Stimulated activated naive CD8-positive, alpha-beta T cell treated with anti-CD3 and anti-CD28 coated beads, Interleukin-15, Interleukin-2, amounts not matched to agents 100 ng/mL and 50 ng/mL, for 24 hours (primary cell): ENCODE data around the gene CSF2.

Experiments used
- H3K27ac Mint-ChIP-seq: one replicate; pipeline ENCODE4 v1.8.0; 2021; ENCODE audit warnings: mild to moderate bottlenecking, mixed read lengths
- H3K27me3 Mint-ChIP-seq: one replicate; pipeline ENCODE4 v1.8.0; 2021; ENCODE audit warnings: mixed read lengths
- H3K36me3 Mint-ChIP-seq: one replicate; pipeline ENCODE4 v1.8.0; 2021; ENCODE audit warnings: low read depth, mixed read lengths
- H3K4me1 Mint-ChIP-seq: one replicate; pipeline ENCODE4 v1.8.0; 2021; ENCODE audit warnings: low read depth, mixed read lengths
- H3K4me3 Mint-ChIP-seq: one replicate; pipeline ENCODE4 v1.8.0; 2021; ENCODE audit warnings: mild to moderate bottlenecking, mixed read lengths
- H3K9me3 Mint-ChIP-seq: one replicate; pipeline ENCODE4 v1.8.0; 2021; ENCODE audit warnings: mixed read lengths

The CSF2 gene

GRCh38 chr5:132083071-132083678 is 9.6 kb downstream of the CSF2 start:
- Mint-ChIP-seq H3K4me3 (no peak overlapping the region), H3K9me3 (no peaks in the 10 kb centered on the region), H3K36me3 (no peaks in the 10 kb centered on the region), H3K27me3 (no peaks in the 10 kb centered on the region), H3K4me1 (peaks cover 66% of the 10 kb centered on the region), H3K27ac (peak overlapping the region; percentile 76)

- peaks cover 5% of the 10 kb centered on the region for H3K9me3 Mint-ChIP-seq
- H3K27me3 Mint-ChIP-seq: no peaks in the 10 kb centered on the region
- no peak overlapping the region for H3K4me3 Mint-ChIP-seq
- H3K4me1 Mint-ChIP-seq: peaks cover 65% of the 10 kb centered on the region
- peak overlapping the region; percentile 72 for H3K27ac Mint-ChIP-seq
- no peaks in the 10 kb centered on the region for H3K36me3 Mint-ChIP-seq
Measured at GRCh38 chr5:132085686-132086085, 12.1 kb downstream of the CSF2 start.

GRCh38 chr5:132086277-132086794 is 12.7 kb downstream of the CSF2 start:
- Mint-ChIP-seq H3K9me3 (peaks cover 5% of the 10 kb centered on the region), H3K4me1 (peaks cover 66% of the 10 kb centered on the region), H3K36me3 (no peaks in the 10 kb centered on the region), H3K27me3 (no peaks in the 10 kb centered on the region), H3K27ac (peak overlapping the region; percentile 15), H3K4me3 (no peak overlapping the region)

GRCh38 chr5:132087176-132087575 is 13.6 kb downstream of the CSF2 start:
- H3K27me3 Mint-ChIP-seq: no peaks in the 10 kb centered on the region
- peaks cover 57% of the 10 kb centered on the region for H3K4me1 Mint-ChIP-seq
- H3K27ac Mint-ChIP-seq: peak overlapping the region; percentile 39
- no peak overlapping the region for H3K4me3 Mint-ChIP-seq
- H3K36me3 Mint-ChIP-seq: no peaks in the 10 kb centered on the region
- peaks cover 5% of the 10 kb centered on the region for H3K9me3 Mint-ChIP-seq

GRCh38 chr5:132087661-132088060 is 14.1 kb downstream of the CSF2 start:
- Mint-ChIP-seq H3K9me3 (peaks cover 5% of the 10 kb centered on the region), H3K36me3 (no peaks in the 10 kb centered on the region), H3K4me3 (no peak overlapping the region), H3K27me3 (no peaks in the 10 kb centered on the region), H3K27ac (no peak overlapping the region), H3K4me1 (peaks cover 52% of the 10 kb centered on the region)

- Mint-ChIP-seq H3K4me1 (peaks cover 48% of the 10 kb centered on the region), H3K9me3 (peaks cover 5% of the 10 kb centered on the region), H3K36me3 (no peaks in the 10 kb centered on the region), H3K4me3 (no peak overlapping the region), H3K27me3 (no peaks in the 10 kb centered on the region), H3K27ac (no peak overlapping the region)
Measured at GRCh38 chr5:132089363-132089762, 15.8 kb downstream of the CSF2 start.

- Mint-ChIP-seq H3K27ac (peak overlapping the region; percentile 81), H3K36me3 (no peaks in the 10 kb centered on the region), H3K27me3 (no peaks in the 10 kb centered on the region), H3K4me1 (peaks cover 52% of the 10 kb centered on the region), H3K4me3 (peak overlapping the region; percentile 46), H3K9me3 (peaks cover 5% of the 10 kb centered on the region)
Measured at GRCh38 chr5:132090107-132090506, 16.5 kb downstream of the CSF2 start.

- peaks cover 5% of the 10 kb centered on the region for H3K9me3 Mint-ChIP-seq
- peaks cover 71% of the 10 kb centered on the region for H3K4me1 Mint-ChIP-seq
- H3K27me3 Mint-ChIP-seq: no peaks in the 10 kb centered on the region
- no peak overlapping the region for H3K4me3 Mint-ChIP-seq
- H3K27ac Mint-ChIP-seq: no peak overlapping the region
- peaks cover 5% of the 10 kb centered on the region for H3K36me3 Mint-ChIP-seq
Measured at GRCh38 chr5:132093271-132093670, 19.7 kb downstream of the CSF2 start.

GRCh38 chr5:132094393-132095076 is 20.9 kb downstream of the CSF2 start:
- peaks cover 5% of the 10 kb centered on the region for H3K36me3 Mint-ChIP-seq

GRCh38 chr5:132095077-132095410 is 21.5 kb downstream of the CSF2 start:
- Mint-ChIP-seq H3K27me3 (no peaks in the 10 kb centered on the region), H3K4me1 (peaks cover 74% of the 10 kb centered on the region), H3K27ac (peak overlapping the region; percentile 91), H3K36me3 (peaks cover 5% of the 10 kb centered on the region), H3K4me3 (peak overlapping the region; percentile 30), H3K9me3 (no peaks in the 10 kb centered on the region)

More at GRCh38 chr5:132094393-132095076, 20.9 kb downstream of the CSF2 start:
- H3K27ac Mint-ChIP-seq: peak overlapping the region; percentile 91
- no peaks in the 10 kb centered on the region for H3K9me3 Mint-ChIP-seq
- H3K4me3 Mint-ChIP-seq: no peak overlapping the region
- H3K4me1 Mint-ChIP-seq: peaks cover 74% of the 10 kb centered on the region
- H3K27me3 Mint-ChIP-seq: no peaks in the 10 kb centered on the region

GRCh38 chr5:132095424-132095972 is 21.9 kb downstream of the CSF2 start:
- Mint-ChIP-seq H3K4me3 (peak overlapping the region; percentile 30), H3K4me1 (peaks cover 74% of the 10 kb centered on the region), H3K27me3 (no peaks in the 10 kb centered on the region), H3K9me3 (no peaks in the 10 kb centered on the region), H3K36me3 (peaks cover 5% of the 10 kb centered on the region), H3K27ac (peak overlapping the region; percentile 91)

- Mint-ChIP-seq H3K4me3 (no peak overlapping the region), H3K36me3 (peaks cover 5% of the 10 kb centered on the region), H3K27ac (peak overlapping the region; percentile 75), H3K4me1 (peaks cover 85% of the 10 kb centered on the region), H3K9me3 (no peaks in the 10 kb centered on the region), H3K27me3 (no peaks in the 10 kb centered on the region)
Measured at GRCh38 chr5:132096904-132097303, 23.3 kb downstream of the CSF2 start.

GRCh38 chr5:132098151-132098594 is 24.6 kb downstream of the CSF2 start:
- Mint-ChIP-seq H3K4me3 (peak overlapping the region; percentile 54), H3K27me3 (no peaks in the 10 kb centered on the region), H3K36me3 (peaks cover 5% of the 10 kb centered on the region), H3K4me1 (peaks cover 98% of the 10 kb centered on the region), H3K9me3 (no peaks in the 10 kb centered on the region), H3K27ac (peak overlapping the region; percentile 97)

GRCh38 chr5:132098621-132099020 is 25.0 kb downstream of the CSF2 start:
- Mint-ChIP-seq H3K36me3 (peaks cover 5% of the 10 kb centered on the region), H3K4me3 (peak overlapping the region; percentile 54), H3K9me3 (no peaks in the 10 kb centered on the region)

GRCh38 chr5:132099076-132099748 is 25.6 kb downstream of the CSF2 start:
- Mint-ChIP-seq H3K9me3 (no peaks in the 10 kb centered on the region), H3K27ac (peak overlapping the region; percentile 97), H3K4me1 (peaks cover 100% of the 10 kb centered on the region), H3K36me3 (peaks cover 5% of the 10 kb centered on the region), H3K4me3 (peak overlapping the region; percentile 54), H3K27me3 (no peaks in the 10 kb centered on the region)

More at GRCh38 chr5:132098621-132099020, 25.0 kb downstream of the CSF2 start:
- H3K27me3 Mint-ChIP-seq: no peaks in the 10 kb centered on the region
- peak overlapping the region; percentile 97 for H3K27ac Mint-ChIP-seq
- peaks cover 100% of the 10 kb centered on the region for H3K4me1 Mint-ChIP-seq
